Stimulated activated CD4-positive, alpha-beta T cell treated with anti-CD3 and anti-CD28 coated beads, Interleukin-4, amount 100 ng/mL, for 24 hours (primary cell): ENCODE results near the gene TAF11.
"Not testable (repeated sequence)": the region's sequence is repeated elsewhere in the genome, so short reads cannot be mapped to it uniquely, and the experiment has no call there.

ENCODE experiments used
- DNase-seq: peaks from one replicate; pipeline ENCODE4 v3.0.0-alpha.2; 2020

TAF11 gene

DNA sequence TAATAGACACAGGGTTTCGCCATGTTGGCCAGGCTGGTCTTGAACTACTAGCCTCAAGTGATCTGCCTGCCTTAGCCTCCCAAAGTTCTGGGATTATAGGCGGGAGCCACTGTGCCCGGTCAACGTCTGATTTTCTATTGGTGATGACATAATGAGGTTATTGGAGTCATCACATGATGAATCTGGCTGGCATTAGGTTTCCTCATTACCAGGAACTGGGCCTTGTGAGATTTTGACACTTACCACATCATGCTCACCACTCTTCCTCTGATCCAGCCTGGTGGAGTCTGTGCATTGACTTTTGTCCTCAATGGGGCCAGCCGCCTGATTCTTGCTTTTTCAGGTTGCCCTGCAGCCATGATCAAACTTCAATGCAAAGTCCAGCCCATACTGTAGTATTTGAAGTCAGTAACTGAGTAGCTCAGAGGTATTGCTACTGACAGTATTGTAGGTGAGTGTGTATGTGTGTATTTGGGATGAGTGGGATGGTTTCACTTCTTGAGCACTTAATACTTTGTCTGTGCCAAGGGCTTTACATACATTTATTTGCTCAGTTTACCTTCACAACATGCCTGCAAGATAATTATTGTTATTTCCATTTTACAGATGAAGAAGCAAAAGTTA, 17.3 kb upstream of the TAF11 start:
- DNase-seq = no peak

DNA sequence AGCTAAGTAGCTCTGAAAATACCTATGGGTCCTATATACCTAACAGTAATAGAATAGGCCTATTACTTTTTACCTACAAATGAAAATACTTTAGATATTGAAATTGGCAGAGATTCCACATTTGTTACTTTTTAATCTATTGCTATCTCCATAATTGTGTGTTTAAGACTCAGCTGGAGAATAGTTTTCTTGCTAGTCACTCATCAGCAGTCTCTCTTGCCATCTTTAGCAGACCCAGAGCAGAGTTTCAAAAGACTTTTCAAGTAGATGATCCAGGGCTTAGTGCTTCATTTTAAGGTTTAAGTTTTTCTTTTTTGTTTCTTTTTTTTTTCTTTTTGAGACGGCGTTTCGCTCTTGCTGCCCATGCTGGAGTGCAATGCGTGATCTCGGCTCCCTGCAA, 14.1 kb upstream of the TAF11 start:
- DNase-seq = no peak

DNA sequence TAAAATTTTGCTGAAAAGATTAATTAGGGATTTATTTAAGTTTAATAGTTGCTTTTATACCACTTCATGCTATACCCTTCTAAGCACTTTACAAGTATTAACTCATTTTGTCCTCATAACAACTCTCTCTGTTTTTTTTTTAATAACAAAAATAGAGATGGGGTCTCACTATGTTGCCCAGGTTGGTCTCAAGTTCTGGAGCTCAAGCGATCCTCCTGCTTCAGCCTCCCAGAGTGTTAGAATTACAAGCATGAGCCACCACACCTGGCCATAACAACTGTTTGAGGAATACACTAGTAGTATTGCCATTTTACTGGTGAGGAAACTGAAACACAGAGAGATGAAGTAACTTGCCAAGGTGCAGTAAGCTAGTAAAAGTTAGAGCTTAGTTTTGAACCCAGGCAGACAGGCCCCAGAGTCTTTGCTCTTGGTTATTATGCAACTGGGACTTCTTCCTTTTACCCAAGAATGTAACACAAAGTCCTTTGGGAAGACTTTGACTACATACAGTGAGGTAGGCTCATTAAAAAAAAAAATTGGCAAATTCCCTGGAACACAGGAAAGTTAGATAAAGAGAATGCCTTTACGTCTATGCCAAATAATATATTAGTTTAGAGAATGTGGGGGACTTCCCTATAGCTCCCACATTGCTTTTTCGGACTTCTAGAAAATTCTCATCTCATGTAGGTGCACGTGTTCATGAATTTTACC, 12.6 kb upstream of the TAF11 start:
- no peak for DNase-seq

DNA sequence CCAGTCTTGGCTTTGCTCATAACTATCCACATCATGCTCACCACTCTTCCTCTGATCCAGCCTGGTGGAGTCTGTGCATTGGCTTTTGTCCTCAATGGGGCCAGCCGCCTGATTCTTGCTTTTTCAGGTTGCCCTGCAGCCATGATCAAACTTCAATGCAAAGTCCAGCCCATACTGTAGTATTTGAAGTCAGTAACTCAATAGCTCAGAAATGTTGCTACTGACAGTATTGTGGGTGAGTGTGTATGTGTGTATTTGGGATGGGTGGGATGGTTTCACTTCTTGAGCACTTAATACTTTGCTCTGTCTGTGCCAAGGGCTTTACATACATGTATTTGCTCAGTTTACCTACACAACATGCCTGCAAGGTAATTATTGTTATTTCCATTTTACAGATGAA, 11.9 kb upstream of the TAF11 start:
- not testable (repeated sequence) for DNase-seq

DNA sequence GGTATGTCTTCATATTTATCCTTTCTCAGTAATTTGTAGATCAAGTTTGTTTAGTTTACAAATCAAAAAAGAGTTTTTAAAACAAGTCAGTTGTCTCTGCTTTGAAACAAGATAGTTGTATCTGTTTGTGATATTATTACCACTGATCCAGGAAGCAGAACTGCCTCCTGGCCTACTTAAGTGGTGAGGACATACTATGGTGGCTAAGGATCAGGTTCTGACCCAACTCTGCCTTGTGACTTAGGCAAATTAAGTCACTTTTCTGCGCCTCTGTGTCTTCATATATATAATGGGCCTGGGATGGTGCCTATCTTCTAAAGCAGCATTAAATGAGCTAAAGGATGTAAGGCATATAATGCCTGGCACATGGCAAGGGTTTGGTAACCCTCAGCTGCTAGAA, 9.9 kb upstream of the TAF11 start:
- no peak for DNase-seq

DNA sequence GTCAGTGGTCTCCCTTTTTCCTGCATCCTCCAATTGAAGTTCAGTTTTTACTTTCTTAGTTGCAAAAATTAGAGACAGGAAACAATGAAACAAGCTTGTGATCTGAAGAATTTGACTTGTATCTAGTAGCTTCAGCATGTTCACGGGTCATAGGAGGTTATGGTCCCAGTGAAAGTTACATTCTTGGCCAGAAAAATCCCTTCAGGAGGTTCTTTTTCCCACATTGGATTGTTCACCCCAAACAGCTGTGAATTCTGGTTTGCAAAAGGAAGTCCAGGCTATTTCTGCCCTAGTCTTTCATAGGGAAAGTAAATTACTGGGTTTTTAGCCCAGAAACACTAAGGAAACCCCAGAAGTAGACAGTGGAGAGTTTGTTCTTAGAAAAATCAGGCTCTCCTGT, 9.3 kb upstream of the TAF11 start:
- DNase-seq = no peak

DNA sequence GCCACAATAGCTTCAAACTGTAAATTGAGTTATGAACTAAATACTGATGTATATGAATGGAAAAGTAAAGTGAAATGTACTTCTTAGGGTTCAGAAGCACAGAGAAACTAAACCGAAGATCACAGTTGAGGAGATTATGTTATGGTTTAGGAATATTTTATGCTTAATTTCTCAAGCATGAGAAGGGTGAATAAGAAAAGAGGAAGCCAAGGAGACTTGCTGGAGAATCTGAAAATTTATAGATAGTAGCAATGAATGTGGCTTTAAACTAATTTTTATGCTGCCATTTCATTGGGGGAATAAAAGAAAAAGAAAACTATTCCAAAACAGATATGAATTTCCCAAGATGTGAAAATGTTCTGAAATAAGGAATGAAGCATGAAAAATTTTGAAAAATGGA, 6.9 kb upstream of the TAF11 start:
- DNase-seq = no peak

DNA sequence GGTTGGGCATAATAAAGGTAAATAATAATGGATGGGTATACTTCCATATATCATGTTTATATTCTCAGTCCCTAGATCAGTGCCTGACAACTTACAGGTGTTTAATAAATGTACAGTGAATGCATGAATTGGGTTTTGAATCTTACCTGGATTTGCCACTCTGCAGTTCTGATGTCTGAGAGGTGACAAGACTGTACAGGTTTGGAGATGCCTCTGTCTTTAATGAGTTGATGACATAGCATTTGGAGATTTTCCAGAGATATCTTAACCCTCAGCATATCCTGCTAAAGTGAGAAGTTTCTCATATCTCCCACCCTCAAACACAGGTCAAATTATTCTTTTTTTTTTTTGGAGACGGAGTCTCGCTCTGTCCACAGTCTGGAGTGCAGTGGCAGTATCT, 3.5 kb upstream of the TAF11 start:
- no peak for DNase-seq

DNA sequence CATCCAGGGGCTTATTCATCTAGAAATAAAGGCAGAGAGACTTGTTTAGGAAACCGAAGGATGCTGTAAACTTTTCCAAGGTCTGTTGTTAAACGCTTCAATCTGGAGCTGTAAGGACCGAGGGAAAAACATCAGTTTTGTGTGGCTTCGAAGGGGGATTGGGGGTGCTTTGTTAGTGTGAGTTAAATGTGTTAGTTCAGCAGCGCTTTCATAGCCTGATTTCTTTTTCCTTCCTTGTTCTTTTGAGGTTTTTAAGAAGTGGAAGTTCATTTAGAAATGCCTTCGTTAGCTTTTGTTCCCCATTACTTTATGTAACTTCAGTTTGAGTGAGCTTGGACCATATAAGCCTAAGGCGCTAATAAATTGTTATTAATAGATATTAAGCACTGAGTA, 2.7 kb upstream of the TAF11 start:
- DNase-seq = no peak

DNA sequence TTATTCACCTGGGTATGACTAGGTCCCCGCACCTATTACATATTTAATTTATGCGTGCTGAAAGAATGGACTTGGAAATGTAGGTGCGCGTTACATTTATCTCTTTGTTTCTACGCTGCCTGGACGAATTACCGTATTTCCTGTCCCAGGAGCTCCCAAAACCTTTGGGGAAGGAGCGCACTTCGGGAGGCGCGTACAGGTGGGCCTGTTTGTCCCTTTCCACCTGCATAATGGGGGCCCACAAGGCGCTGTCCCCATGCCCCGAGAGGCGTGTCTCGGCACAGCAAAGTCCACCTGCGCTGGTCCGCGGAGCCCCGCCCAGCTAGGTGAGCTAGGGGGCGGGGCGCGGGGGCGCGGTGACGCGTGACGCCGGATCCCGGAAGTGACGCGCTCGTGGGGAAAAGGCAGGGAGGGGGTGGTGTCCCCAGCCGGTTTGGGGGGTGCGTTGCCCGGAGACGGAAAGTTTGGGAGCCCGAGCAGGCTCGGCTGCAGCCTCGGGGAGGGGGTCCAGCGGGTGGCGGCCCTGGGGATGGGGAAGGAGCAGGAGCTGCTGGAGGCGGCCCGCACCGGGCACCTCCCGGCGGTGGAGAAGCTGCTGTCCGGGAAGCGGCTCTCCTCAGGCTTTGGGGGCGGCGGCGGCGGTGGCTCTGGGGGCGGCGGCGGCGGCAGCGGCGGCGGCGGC, 1.2 kb upstream of the TAF11 start, which contains the start of gene ANKS1A:
TSS of gene ANKS1A (plus strand) at position 382 of the 682 bp plus-strand sequence. CDS start at position 530, 148 bp downstream.
- peak; percentile 90 for DNase-seq

DNA sequence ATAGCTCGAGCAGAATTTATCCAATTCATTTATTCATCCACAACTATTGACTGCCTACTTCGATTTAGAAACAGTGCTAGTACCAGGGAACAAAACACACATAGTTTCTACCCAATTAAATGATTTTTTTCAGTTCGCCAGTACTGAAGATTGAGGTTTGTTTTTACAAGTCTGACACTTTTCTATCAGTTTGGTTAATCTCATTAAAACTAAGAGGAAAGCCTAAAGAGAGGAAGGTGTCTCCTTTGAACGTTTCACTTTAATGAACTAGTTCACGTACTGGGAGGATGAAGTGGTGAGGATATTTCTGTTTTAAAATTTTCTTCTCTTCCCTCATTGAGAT, 643 bp upstream of the TAF11 start:
- DNase-seq = no peak

DNA sequence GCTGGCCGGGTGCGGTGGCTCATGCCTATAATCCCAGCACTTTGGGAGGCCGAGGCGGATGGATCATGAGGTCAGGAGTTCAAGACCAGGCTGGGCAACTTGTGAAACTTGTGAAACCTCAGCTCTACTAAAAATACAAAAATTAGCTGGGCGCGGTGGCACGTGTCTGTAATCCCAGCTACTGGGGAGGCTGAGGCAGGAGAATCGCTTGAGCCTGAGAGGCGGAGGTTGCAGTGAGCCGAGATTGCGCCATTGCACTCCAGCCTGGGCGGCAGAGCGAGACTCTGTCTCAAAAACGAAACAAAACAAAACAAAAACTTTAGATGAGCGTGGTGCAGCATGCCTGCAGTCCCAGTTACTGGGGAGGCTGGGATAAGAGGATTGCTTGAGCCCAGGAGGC, 2.0 kb downstream of the TAF11 start:
- not testable (repeated sequence) for DNase-seq

DNA sequence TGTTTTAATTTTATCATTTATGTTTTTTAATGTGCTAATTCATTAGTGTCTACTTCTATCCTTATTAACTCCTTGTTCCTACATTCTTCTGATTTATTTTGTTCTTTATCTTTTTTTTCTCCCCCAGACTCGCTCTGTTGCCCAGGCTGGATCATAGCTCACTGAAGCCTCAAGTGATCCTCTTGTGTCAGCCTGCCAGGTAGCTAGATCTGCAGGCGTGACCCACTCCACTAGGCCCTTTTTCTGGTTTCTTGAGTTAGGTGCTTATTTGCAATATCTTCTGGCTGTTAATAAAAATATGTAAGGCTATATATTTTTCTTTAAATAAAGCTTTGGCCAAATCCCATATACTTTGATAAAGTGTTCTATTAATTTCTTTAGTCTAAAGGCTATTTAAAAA, 2.8 kb downstream of the TAF11 start:
- no peak for DNase-seq

DNA sequence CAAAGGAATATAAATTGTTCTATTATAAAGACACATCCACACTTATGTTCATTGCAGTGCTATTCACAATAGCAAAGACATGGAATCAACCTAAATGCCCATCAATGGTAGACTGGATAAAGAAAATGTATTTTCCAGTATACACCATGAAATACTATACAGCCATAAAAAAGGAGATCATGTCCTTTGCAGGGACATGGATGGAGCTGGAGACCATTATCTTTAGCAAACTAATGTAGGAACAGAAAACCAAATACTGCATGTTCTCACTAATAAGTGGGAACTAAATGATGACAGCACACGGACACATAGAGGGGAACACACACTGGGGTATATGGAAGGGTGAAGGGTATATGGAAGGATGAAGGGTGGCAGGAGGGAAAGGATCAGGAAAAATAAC, 3.8 kb downstream of the TAF11 start:
- DNase-seq = not testable (repeated sequence)

DNA sequence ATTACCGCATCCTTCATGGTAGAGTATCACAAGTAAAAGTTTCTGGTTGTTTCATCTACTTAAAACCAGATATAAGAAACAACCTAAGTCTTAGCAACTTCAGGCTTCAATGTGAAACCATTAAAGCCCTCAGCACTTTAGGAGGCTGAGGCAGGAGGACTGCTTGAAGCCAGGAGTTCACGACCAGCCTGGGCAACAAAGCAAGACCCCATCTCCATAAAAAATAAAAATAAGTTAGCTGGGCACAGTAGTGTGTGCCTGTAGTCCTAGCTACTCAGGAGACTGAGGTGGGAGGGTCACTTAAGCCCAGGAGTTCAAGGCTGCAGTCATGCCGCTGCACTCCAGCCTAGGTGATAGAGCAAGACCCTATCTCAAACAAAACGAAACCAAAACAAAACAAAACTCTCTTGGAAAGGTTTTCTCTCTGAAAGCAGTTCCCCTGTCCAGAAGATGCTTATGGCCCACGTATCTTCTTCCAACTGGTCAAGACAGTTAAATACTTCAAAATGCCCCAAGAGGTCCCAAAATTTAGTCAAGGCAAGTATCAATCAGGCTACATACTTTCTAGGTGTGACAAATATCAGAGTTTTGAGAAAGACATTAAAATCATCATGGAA, 9.9 kb downstream of the TAF11 start:
- no peak for DNase-seq

DNA sequence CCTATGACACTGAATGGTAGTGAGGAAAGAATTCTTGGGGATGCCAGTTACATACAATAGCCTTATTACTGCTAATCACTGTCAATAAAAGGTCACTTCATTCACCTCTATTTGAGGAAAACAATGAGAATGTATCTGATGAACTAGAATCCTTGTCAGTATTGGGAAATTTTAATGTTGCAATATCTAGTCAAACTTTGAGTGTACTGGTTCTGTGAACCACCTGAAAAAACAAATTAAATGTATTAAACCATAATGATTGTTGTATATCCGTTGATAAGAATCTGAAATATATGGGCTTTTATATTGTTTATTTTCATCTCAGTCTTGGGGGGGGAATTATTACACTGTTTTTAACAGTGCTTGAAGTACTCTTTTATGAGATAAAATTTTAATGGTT, 10.6 kb downstream of the TAF11 start:
- DNase-seq = no peak

DNA sequence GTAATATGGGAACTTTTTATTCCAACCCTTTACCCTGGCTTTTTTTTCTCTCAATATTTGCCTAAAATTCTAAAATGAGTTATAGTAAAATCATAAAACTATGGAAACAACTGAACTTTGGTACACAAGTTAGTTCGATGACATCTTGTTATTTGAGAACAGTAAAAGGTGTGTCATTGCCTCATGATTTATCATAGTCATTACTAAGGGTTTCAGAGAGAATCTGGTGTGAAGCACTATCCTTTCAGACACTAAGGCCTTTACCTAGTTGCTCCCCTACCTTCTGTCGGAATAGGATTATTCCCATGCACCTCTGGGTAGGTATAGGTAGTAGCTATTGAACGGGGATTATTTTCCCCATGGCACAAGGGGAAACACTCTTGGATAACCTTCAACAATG, 11.4 kb downstream of the TAF11 start:
- DNase-seq = no peak

DNA sequence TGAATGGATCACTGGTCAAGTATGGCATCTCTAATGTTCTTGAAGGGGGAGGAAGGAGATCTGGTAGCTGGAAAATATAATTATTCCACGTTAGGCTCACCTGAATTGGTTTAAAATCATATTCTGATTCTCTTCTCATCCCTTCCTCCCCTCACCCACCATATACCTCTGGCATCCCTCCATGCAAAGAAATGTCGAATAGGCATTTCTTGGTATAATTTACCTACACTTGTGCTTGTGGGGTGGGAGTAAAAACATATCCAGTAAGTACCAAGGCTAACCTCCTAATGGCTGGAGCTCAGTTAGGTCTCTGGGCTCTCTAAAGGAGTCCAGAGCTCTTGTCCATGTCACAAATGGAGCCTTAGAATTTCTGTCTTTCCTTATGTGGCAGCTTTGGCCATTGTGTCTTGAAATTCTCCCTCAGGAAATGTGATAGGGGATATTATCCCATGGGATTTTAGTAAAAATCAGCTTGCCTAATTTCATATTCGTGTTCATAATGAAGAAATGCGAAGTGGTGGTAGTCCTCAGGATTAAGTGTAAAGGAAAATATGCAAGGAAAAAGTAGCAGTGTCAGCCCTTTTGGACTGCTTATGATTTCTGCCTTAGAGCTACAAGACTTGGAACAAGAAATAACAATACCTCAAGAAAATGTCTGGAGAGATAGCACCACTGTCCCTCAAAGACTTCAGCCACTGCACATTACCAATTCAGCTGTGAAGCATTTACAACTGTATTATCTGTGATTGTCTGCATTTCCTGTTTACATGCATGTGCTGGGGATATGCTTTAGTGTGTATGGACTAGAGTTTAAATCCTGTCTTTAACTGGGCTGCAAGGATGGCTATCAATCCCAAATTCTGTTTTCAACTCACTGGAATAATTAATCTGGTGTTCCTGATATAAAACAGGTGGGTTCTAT, 12.3 kb downstream of the TAF11 start:
- no peak for DNase-seq

DNA sequence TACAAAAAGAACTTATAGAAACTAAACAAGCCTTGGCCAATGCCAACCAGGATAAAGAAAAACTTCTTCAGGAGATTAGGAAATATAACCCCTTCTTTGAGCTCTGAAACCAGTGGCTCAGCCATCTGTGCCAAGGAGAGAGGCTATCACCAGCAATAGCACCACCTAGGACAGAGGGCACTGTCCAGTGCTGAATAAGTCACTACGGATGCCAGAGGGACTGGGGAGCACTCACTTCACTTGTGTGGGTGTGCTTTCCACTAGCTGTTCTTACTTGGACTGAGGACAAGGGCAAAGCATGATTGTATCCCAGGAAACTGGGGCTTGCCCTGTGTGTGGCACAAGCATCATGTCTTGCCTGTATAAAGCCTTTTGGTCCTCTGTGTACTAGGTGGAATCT, 15.5 kb downstream of the TAF11 start:
- no peak for DNase-seq

DNA sequence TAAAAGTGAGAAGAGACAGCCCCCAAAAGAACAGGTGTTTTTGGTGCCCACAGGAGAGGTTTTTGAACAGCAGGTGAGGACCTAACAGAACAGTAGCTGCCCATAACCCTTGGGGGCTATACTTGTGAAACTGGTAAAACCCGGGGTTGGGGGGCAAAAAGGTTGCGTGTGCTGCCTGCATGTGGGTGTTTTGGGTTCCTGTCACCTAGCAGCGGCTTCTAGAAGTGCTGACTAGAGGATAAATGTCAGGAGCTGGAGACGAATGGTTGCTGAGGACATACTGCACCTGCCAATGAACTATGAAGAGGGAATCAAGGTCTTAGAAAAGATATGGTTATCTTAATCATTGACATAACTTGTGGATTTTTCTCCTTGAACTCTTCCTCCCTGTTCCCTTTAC, 16.0 kb downstream of the TAF11 start:
- DNase-seq = no peak

DNA sequence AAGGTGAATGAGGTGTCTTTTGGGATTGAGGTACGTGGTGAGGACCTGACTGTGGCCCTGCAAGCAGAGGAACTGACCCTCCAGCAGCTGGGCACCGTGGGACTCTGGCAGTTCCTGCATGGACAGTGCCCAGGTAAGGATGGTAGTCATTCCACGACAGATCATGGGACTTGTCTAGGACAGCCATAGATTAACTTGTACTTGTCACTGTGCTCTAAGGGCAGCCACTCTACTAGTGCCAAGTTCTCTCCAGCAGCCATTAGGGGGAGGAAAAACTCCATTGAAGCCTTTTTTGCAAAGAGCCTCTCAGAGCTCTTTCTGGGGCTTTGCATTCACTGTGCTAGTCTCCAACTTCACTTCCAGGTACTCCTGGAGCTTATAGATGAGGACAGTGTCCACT, 20.4 kb downstream of the TAF11 start:
- DNase-seq = no peak

DNA sequence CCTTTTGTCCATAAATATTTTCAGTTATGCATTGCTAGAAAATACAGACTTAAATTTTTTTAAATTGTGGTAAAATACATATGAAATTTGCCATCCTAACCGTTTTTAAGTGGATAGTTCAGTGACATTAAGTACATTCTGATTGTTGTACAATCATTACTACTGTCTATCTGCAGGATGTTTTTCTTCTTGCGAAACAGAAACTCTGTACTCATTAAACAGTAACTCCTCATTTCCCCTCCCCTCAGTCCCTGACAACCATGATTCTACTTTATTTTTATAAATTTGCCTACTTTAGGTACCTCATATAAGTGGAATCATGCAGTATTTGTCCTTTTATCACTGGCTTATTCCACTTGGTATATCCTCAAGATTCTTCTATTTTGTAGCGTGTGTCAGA, 21.3 kb downstream of the TAF11 start:
- no peak for DNase-seq

DNA sequence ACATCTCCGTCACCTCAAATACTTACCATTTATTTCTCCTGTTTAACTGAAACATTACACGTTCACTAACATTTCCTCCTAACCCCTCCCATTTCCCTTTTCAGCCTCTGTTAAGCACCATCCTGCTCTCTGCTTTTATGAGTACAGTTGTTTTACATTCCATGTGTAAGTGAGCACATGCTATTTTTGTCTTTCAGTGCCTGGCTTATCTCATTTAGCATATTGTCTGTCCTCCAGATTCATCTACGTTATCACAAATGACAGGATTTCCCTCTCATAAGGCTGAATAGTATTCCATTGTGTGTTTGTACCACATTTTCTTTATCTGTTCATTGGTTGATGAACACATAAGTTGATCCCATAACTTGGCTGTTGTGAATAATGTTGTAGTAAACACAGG, 22.7 kb downstream of the TAF11 start:
- DNase-seq = no peak
